Stimulated activated CD4-positive, alpha-beta T cell treated with anti-CD3 and anti-CD28 coated beads, Interleukin-12 subunit alpha, Interleukin-12 subunit beta, amount 100 ng/mL, for 4 hours (primary cell): ENCODE results near the gene C2CD4D.
"Not testable (repeated sequence)": the region's sequence is repeated elsewhere in the genome, so short reads cannot be mapped to it uniquely, and the experiment has no call there.

ENCODE experiments used
- DNase-seq: peaks from one replicate; pipeline ENCODE4 v3.0.0-alpha.2; 2020

C2CD4D gene

GRCh38 chr1:151858030-151858746 lies 18.6 kb upstream of the C2CD4D start:
- DNase-seq = no peak

GRCh38 chr1:151855933-151856332 lies 16.3 kb upstream of the C2CD4D start:
- DNase-seq = no peak

- DNase-seq = not testable (repeated sequence)
Observed at GRCh38 chr1:151855516-151855915, 15.9 kb upstream of the C2CD4D start.

DNA sequence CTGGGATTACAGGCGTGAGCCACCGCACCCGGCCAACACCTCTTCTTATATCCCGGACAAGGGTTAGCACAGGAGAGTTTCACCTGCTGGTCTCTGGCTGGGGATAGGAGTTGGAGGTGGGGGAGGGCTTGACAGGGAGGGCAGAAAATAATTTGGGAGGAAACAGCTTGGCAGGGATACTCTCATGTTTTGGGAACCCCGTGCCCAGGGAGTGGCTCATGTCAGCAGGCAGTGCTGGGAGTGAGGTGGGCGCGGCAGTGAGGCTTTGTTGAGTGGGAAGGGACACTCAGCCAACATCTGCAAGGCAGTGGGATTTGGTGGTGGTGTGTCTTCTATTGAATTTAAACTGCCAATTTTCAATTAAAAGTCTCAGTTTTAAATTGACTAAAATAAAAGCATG lies 15.0 kb upstream of the C2CD4D start:
- DNase-seq = no peak

GRCh38 chr1:151853411-151853943 lies 13.9 kb upstream of the C2CD4D start, which contains the start of gene THEM5:
Gene THEM5 (minus strand): TSS chr1:151853712. CDS start chr1:151853565, 147 bp downstream.
- DNase-seq = no peak

GRCh38 chr1:151852733-151853132 lies 13.1 kb upstream of the C2CD4D start:
- DNase-seq = no peak

GRCh38 chr1:151851886-151852285 lies 12.3 kb upstream of the C2CD4D start:
- no peak for DNase-seq

GRCh38 chr1:151849871-151850270 lies 10.3 kb upstream of the C2CD4D start:
- DNase-seq = no peak

DNA sequence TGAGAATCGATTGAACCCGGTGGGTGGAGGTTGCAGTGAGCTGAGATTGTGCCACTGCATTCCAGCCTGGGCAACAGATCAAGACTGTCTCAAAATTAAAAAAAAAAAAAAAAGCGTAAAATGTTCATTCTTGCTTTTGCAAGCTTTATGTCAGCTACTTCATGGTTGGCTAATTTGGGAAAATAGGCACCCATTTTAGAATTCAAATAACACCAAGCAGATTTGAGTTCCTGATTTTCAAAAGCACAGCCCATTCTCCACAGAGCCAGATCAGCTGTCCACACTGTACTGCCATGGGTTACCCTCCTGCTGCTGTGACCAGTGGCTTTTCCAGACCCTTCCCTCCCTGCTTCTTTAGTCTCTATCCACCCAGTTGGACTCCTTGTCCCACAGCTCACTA lies 9.5 kb upstream of the C2CD4D start:
- no peak for DNase-seq

- no peak for DNase-seq
Observed at GRCh38 chr1:151847867-151848596, 8.4 kb upstream of the C2CD4D start.

GRCh38 chr1:151846686-151847237 lies 7.1 kb upstream of the C2CD4D start:
- DNase-seq = no peak

DNA sequence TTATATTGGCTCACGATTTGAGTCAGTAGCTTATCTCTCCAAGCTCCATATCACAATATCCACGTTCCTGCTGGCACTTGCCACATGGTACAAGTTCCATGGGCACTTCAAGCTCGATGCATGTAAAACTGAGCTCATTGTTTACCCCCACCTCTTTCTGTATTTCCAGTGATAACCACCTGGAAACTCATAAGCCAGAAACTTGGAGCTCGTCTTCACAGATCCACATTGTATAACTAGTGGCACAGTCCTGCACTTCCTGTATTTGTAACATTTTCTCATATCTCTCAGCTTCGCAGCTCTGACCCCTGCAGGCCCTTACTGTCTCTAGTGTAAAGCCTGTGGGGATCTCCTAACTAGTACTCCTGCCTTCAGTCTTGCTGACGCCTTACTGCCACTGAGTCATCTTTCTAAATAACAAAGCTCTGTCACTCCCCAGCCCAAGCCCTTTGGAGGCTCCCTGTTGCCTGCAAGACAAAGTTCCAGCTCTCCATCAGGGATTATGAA lies 6.5 kb upstream of the C2CD4D start:
- DNase-seq = no peak

DNA sequence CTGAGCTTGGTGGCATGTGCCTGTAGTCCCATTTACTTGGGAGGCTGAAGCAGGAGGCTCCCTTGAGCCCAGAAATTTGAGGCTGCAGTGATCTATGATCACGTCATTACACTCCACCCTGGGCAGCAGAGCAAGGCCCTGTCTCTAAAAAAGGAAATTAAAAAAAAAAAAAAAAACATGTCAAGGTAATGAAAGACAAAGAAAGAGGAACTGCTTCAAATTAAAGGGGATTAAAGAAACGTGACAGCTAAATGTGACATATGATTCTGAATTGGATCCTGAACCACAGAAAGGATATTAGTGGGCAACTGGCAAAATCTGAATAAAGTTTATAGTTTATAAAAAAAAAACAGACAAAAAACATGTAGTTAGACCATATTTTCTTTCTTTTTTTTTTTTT lies 3.8 kb upstream of the C2CD4D start:
- no peak for DNase-seq

DNA sequence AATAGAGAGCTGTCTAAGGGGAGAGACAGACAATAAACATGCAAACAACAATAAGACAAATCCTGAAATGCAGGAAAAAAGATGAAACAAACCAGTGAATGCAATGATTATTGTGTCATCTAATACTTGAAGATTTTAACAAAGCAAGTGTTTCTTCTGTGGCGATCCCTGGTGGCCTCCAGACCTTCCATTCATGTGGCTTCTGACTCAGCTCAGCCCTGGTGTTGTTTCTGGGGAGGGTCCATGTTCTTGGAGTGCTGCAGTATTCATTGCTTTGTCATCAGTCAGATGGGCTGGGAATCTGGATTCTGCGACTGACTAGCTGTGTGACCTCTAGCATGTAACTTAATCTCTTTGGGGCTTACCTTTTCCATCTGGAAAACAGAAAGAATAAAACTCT lies 1.5 kb upstream of the C2CD4D start:
- DNase-seq = no peak

- no peak for DNase-seq
Observed at GRCh38 chr1:151840421-151840820, 801 bp upstream of the C2CD4D start.

DNA sequence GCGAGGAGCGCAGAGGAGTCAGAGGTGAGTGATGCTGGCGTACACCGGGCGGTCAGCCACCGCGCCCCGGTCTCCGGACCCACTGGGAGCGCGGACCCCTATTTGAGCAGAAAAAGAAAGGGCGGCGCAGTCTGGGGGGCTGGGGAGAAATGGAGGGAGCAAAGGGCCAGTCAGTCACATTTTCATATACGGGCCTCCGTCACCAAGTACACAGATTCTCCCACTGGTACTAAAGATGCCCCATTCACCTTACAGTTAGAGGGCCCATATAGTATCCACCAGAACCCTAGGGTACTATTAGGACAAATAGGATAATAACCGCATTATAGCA lies 573 bp downstream of the C2CD4D start:
- DNase-seq = no peak

DNA sequence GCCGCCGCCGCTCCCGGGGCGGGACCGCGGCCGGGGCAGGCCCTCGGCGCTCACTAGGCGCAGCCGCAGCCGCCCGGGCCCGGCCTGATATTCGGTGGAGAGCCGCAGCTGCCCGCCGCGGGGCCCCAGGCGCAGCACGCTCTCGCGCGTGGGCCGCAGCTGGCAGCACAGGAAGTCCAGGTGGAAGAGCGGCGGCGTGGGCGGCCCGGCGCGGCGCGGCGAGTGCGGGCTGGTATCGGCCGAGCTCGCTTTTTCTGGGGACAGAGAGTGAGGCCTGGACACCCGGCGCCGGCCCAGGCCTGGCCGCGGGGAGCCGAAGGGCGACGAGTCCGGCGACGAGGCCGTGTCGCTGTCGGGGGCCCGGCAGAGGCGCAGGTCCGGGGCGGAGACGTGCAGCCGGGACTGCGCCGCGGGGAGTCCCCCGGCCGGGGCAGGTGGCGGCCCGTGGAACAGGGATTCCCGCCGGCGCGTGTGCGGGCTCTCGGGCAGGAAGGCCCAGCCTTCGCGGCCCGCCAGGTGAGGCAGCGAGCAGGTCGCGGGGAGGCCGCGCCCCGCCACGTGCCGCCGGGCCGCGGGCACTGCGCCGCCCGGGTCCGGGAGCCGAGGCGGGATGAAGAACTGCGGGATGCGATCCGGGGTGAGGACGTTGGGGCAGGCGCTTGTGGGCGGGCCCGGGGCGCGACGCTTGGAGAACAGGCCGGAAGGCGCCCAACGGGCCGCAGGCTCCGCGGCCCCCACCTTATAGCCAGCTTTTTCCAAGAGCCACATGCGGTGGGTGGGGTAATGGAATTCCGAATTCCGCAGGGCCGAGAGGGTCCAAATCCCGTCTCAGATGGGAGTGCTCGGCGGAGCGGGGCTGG lies 1.2 kb downstream of the C2CD4D start:
- DNase-seq = peak; percentile 50

DNA sequence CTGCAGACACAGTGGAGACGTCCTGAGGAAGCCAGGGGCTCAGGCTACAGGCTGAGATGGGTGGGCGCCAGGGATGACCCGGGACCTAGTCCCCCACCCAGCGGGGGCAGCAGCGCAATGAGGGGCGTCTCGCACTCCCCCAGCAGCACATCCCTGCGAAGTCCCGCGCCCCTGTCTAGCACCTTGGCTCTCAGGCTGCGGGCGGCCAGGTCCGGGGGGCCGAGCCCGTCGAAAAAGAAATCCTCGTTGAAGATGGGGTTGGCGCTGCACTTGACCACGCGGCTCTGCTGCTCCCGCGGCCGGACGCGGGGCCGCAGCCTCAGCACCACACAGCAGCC lies 1.8 kb downstream of the C2CD4D start:
- no peak for DNase-seq

- no peak for DNase-seq
Observed at GRCh38 chr1:151837197-151837596, 2.4 kb downstream of the C2CD4D start.

GRCh38 chr1:151835596-151835995 lies 4.0 kb downstream of the C2CD4D start:
- no peak for DNase-seq

GRCh38 chr1:151834239-151834638 lies 5.4 kb downstream of the C2CD4D start:
- no peak for DNase-seq

DNA sequence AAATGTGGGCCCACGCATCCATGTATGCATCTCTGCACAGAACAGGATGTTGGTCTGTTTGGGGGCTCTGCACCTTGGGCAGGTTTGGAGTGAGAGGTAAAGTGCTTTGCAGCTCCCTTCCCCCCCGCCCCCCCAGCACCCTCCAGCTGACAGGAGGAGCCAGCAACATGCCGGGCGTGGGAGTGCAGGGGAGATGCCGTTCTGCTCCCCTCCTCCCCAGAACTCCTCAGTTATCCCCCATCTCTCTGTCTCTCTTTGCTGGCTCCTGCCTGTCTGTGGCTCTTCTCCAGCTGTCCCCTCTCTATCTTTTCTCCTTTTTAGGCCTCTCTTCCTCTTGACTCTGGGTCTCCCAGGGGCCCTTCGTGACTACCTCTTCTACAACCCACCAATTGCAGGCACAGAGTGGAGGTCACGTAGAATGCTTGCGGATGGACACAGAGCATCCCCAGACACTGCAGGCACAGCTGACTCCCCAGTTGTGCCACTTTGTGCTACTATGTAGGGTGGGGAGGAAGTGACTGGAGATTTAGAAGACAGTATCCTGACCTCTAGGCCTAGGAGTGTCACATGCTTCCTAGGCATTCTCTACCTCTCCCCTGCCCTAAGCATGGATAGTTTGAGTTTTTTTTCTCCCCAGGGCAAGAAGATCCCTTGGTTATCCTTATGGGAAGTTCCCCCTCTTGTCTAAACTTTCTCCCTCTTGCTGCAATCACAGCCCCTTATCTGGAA lies 6.3 kb downstream of the C2CD4D start:
- no peak for DNase-seq
